ENCODE measurements around the gene MUC5B.

The MUC5B gene

DNA sequence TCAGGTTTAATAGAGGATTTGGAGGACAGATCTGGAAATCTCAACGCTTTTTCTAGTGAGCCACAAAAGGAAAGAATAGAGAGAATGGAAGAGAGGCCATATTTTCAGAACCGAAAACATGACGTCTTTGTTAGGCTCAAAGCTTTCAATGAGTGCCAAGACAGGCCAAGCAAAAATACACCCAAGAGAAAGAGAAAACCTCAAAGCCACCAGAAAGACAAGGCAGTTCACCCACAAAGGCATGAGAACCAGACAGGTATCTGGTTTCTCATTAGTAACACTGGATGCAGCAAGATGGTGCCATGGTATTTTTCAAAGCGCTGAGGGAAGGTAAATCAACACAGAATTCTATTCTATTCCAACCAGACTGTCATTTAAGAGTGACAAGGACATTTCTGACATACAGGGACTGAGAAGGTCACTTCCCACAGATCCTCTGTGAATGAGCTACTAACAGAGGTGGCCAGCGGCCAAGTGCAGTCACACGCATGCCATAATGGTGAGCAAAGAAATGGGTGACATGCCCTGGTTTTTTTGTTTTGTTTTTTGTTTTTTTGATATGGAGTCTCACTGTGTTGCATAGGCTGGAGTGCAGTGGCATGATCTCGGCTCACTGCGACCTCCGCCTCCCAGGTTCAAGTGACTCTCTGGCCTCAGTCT, 44.7 kb downstream of the MUC5B start:
- no peak for DNase-seq (ENCODE audit: low read depth in 2 of 2)

DNA sequence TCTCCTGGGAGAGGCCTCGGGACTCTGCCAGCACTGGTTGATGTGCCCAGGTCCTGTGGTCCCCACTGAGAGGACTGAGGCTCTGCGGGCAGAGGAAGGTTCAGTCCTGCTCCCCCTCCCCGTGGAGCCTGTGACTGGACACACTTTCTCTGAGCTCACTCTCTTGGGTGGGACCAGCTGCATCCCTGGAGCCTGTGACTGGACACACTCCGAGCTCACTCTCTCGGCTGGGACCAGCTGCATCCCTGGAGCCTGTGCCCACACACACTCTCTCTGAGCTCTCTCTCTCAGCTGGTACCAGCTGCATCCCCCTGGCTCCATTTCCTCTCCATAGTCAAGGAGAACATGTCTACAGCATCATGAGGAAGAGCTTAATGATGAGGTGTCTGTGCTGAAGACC, 47.1 kb downstream of the MUC5B start:
- DNase-seq (ENCODE audit: low read depth in 2 of 2): no peak

DNA sequence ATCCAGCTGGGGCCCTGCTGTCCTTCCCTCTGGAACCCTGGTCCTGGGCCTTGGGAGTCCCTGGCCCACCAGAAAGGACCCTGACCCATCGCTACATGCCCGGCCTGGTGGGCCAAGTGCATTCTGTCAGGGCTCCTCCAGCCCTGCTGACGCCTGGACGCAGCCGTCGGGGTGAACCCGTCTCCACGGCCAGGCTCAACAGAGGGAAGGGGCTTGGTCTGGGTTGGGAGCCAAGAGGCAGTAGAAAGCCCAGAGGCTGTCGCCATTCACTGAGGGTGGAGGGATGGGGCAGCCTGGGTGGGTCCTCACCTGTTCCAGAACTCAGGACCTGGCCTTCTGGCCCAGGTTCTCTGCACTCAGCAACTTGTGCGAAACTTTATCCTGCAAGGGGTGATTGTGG, 47.6 kb downstream of the MUC5B start:
- DNase-seq (ENCODE audit: low read depth in 2 of 2): no peak

- DNase-seq (ENCODE audit: low read depth in 2 of 2): no peak
These were observed 48.1 kb downstream of the MUC5B start for GRCh38 chr11:1271002-1271401.

- DNase-seq (ENCODE audit: low read depth in 2 of 2): no peak
These were observed 48.5 kb downstream of the MUC5B start for GRCh38 chr11:1271406-1271805.

GRCh38 chr11:1271927-1272326, 49.1 kb downstream of the MUC5B start:
- DNase-seq (ENCODE audit: low read depth in 2 of 2): no peak

- DNase-seq (ENCODE audit: low read depth in 2 of 2): no peak
These were observed 49.7 kb downstream of the MUC5B start for GRCh38 chr11:1272531-1272930.

GRCh38 chr11:1274501-1274900, 51.6 kb downstream of the MUC5B start:
- DNase-seq (ENCODE audit: low read depth in 2 of 2): no peak

- no peak for DNase-seq (ENCODE audit: low read depth in 2 of 2)
These were observed 52.2 kb downstream of the MUC5B start for GRCh38 chr11:1275021-1275420.

GRCh38 chr11:1276041-1276790, 53.4 kb downstream of the MUC5B start:
- no peak for DNase-seq (ENCODE audit: low read depth in 2 of 2)

- DNase-seq (ENCODE audit: low read depth in 2 of 2): no peak
These were observed 54.2 kb downstream of the MUC5B start for GRCh38 chr11:1276866-1277615.

DNA sequence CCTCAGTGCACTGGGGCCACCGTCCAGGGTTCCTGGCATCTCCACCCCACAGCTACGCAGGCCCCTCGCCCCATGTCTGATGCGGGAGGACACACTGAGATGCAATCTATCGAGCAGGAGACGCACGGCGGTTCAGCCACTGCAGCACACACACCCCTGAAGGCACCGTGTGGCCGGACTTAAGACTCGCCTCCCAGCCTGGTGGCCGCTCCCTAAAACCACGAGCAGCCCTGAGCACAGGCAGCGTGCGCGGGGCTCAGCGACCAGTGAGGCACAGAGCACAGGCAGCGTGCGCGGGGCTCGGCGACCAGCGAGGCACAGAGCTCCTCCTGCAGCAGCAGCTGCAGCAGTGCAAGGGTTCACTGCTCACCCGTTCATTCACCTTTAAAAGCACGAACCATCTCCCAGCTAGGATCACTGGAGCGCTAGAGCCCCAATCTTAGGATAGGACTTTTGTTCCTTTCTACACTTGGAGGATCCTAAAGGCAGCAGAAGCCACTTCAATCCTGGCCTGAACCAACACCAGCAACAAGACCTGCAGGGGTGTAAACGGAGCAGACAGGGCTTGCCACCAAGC, 55.2 kb downstream of the MUC5B start:
- DNase-seq (ENCODE audit: low read depth in 2 of 2): no peak

GRCh38 chr11:1278766-1279673, 56.2 kb downstream of the MUC5B start:
- DNase-seq (ENCODE audit: low read depth in 2 of 2): no peak

GRCh38 chr11:1279674-1280055, 56.8 kb downstream of the MUC5B start:
- DNase-seq (ENCODE audit: low read depth in 2 of 2): no peak

DNA sequence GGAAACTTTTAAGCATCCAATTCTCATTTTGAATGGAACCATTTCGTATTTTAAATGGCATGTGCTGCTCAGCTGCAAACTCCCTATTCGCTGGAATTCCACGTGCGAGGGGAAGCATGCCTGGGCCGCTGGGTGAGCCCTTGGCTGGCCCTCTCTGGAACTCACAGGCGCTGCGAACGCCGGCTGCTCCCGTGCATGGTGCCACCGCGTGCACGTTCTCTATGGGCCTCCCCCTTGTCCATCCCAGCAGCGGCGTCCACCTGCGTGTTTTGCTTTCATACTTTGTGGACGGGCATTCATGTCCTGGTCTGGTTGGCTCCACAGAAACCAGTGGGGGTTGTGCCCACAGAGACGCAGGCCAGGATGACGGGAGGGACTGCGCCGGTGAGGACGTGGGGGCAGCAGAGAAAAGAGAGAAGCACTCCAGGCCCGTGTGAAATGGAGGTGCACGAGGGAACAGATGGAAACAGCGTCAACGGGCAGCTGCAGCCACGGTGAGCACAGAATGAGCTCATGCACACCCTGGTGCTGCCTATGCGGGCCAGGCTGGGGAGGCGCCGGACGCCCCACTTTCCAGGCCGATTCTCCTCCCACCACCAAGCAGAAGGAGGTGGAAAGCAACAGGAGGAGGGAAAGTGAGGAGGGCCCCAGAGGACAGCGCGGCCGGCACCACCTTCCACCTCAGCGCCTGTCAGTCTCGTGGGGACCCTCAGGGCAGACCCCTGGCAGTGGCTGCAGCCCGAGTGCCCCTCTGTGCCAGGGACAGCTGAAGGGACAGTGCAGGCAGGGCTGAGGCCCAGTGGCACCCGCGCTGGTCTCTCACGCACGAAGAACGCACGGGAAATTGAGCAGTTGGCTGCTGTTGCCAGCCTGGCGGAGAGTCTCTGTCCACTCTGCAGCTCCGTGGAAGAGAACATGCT, 57.5 kb downstream of the MUC5B start:
- DNase-seq (ENCODE audit: low read depth in 2 of 2): no peak

- DNase-seq (ENCODE audit: low read depth in 2 of 2): no peak
These were observed 58.6 kb downstream of the MUC5B start for GRCh38 chr11:1281326-1281973.

GRCh38 chr11:1281974-1282365, 59.1 kb downstream of the MUC5B start:
- DNase-seq (ENCODE audit: low read depth in 2 of 2): no peak

GRCh38 chr11:1283091-1283511, 60.2 kb downstream of the MUC5B start:
- no peak for DNase-seq (ENCODE audit: low read depth in 2 of 2)

DNA sequence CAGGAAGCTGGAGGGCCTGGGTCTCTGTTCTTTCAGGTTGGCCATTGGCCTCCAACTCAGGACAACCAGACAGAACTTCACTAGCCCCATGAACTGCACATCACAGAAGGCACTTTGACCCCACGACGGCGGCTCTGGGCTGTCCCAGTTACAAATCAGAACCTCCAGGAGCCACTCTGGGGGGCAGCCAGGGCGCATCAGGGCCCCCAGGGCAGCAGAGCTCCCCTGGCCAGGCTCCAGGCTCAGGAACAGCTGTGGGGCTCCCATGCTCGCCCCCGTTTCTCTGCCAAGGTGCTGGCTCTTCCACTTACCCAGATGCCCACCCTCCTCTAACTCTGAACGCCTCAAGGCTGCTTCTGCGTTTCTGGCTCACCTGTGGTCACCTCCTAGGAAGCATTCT, 61.0 kb downstream of the MUC5B start:
- no peak for DNase-seq (ENCODE audit: low read depth in 2 of 2)

DNA sequence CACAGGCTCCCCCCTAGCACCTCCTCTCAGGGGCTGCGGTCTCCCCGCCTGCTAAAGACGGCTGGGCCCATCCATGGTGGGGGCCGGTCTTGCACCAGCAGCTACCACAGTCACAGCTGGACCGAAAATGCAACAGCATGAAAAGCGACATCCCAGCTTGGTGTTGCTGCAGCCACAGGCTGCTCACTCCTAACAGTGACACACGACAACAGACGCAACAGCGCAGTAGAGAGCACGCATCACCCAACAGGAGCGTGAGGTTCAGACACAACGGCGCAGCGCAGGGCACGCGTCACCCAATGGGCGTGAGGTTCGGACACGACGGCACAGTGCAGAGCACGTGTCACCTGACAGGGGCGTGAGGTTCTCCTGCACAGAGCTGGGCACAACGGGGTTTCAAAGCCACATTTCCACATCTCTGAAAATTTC, 62.5 kb downstream of the MUC5B start:
- no peak for DNase-seq (ENCODE audit: low read depth in 2 of 2)

Data from fibroblast of skin of left biceps (primary cell).